IPS-20b (cell line): ENCODE measurements around the gene GBF1.
"Not testable (repeated sequence)": the region's sequence is repeated elsewhere in the genome, so short reads cannot be mapped to it uniquely, and the experiment has no call there.

Source experiments
- H3K27ac ChIP-seq: one replicate; pipeline ENCODE4 v1.5.1; 2013; ENCODE audit warnings: low read length
- H3K27me3 ChIP-seq: 2 replicates; pipeline ENCODE4 v1.6.1; 2013; ENCODE audit warnings: mild to moderate bottlenecking, low read length, inconsistent platforms; ENCODE audit not compliant: insufficient read depth
- H3K36me3 ChIP-seq: 2 replicates; pipeline ENCODE4 v1.6.1; 2013; ENCODE audit warnings: low read depth, mild to moderate bottlenecking, inconsistent platforms, low read length, moderate library complexity; ENCODE audit not compliant: insufficient read depth
- H3K4me1 ChIP-seq: 2 replicates; pipeline ENCODE4 v1.6.1; 2013; ENCODE audit warnings: mild to moderate bottlenecking, control low read depth, inconsistent platforms, low read length, moderate library complexity; ENCODE audit not compliant: insufficient read depth
- H3K4me3 ChIP-seq: 2 replicates; pipeline ENCODE4 v1.5.1; 2013; ENCODE audit warnings: mild to moderate bottlenecking, low read length, inconsistent platforms
- H3K9ac ChIP-seq: 2 replicates; pipeline ENCODE4 v1.6.1; 2013; ENCODE audit warnings: low read depth, mild to moderate bottlenecking, inconsistent platforms, low read length, moderate library complexity
- H3K9me3 ChIP-seq: 2 replicates; pipeline ENCODE4 v1.6.1; 2013; ENCODE audit warnings: mild to moderate bottlenecking, low read depth, low read length, inconsistent platforms; ENCODE audit not compliant: insufficient read depth

GBF1 gene

GRCh38 chr10:102289356-102289755 lies 44.0 kb downstream of the GBF1 start:
- H3K27me3 ChIP-seq = no peaks in the 10 kb centered on the region

GRCh38 chr10:102289840-102290239 lies 44.5 kb downstream of the GBF1 start:
- Histone ChIP-seq H3K4me3 (no peak overlapping the region), H3K27ac (no peak overlapping the region), H3K9ac (no peak overlapping the region), H3K36me3 (no peaks in the 10 kb centered on the region), H3K27me3 (no peaks in the 10 kb centered on the region), H3K9me3 (no peaks in the 10 kb centered on the region), H3K4me1 (no peaks in the 10 kb centered on the region)

More at GRCh38 chr10:102289356-102289755, 44.0 kb downstream of the GBF1 start:
- Histone ChIP-seq H3K9me3 (no peaks in the 10 kb centered on the region), H3K9ac (no peak overlapping the region), H3K4me1 (no peaks in the 10 kb centered on the region), H3K4me3 (no peak overlapping the region), H3K36me3 (no peaks in the 10 kb centered on the region), H3K27ac (no peak overlapping the region)

GRCh38 chr10:102291221-102291905 lies 46.0 kb downstream of the GBF1 start:
- H3K27me3 ChIP-seq = no peaks in the 10 kb centered on the region

GRCh38 chr10:102297101-102297500 lies 51.8 kb downstream of the GBF1 start:
- Histone ChIP-seq H3K27ac (no peak overlapping the region), H3K4me1 (no peaks in the 10 kb centered on the region), H3K9ac (no peak overlapping the region), H3K36me3 (no peaks in the 10 kb centered on the region), H3K9me3 (no peaks in the 10 kb centered on the region), H3K4me3 (no peak overlapping the region), H3K27me3 (no peaks in the 10 kb centered on the region)

More at GRCh38 chr10:102291221-102291905, 46.0 kb downstream of the GBF1 start:
- H3K36me3 ChIP-seq = no peaks in the 10 kb centered on the region
- H3K4me3 ChIP-seq = no peak overlapping the region
- no peaks in the 10 kb centered on the region for H3K9me3 ChIP-seq
- no peaks in the 10 kb centered on the region for H3K4me1 ChIP-seq
- no peak overlapping the region for H3K9ac ChIP-seq
- H3K27ac ChIP-seq = no peak overlapping the region

- Histone ChIP-seq H3K27me3 (no peaks in the 10 kb centered on the region), H3K4me3 (no peak overlapping the region), H3K4me1 (no peaks in the 10 kb centered on the region), H3K27ac (no peak overlapping the region), H3K36me3 (no peaks in the 10 kb centered on the region), H3K9me3 (no peaks in the 10 kb centered on the region), H3K9ac (no peak overlapping the region)
These were observed 53.6 kb downstream of the GBF1 start for GRCh38 chr10:102298899-102299298.

GRCh38 chr10:102299873-102300272 lies 54.5 kb downstream of the GBF1 start:
- no peak overlapping the region for H3K4me3 ChIP-seq
- no peak overlapping the region for H3K27ac ChIP-seq
- no peak overlapping the region for H3K9ac ChIP-seq

GRCh38 chr10:102300278-102300843 lies 55.0 kb downstream of the GBF1 start:
- Histone ChIP-seq H3K9ac (no peak overlapping the region), H3K9me3 (no peaks in the 10 kb centered on the region), H3K36me3 (no peaks in the 10 kb centered on the region), H3K27me3 (no peaks in the 10 kb centered on the region), H3K4me1 (no peaks in the 10 kb centered on the region), H3K4me3 (no peak overlapping the region), H3K27ac (no peak overlapping the region)

More at GRCh38 chr10:102299873-102300272, 54.5 kb downstream of the GBF1 start:
- no peaks in the 10 kb centered on the region for H3K36me3 ChIP-seq
- H3K9me3 ChIP-seq = no peaks in the 10 kb centered on the region
- H3K4me1 ChIP-seq = no peaks in the 10 kb centered on the region
- H3K27me3 ChIP-seq = no peaks in the 10 kb centered on the region

- not testable (repeated sequence) for H3K9me3 ChIP-seq, H3K36me3 ChIP-seq, H3K27me3 ChIP-seq, H3K4me3 ChIP-seq, H3K4me1 ChIP-seq, H3K9ac ChIP-seq, H3K27ac ChIP-seq
These were observed 55.6 kb downstream of the GBF1 start for GRCh38 chr10:102300912-102301311.

GRCh38 chr10:102301332-102301731 lies 56.0 kb downstream of the GBF1 start:
- not testable (repeated sequence) for H3K27me3 ChIP-seq, H3K36me3 ChIP-seq, H3K4me1 ChIP-seq, H3K9me3 ChIP-seq, H3K9ac ChIP-seq, H3K27ac ChIP-seq, H3K4me3 ChIP-seq

GRCh38 chr10:102302611-102303010 lies 57.3 kb downstream of the GBF1 start:
- no peaks in the 10 kb centered on the region for H3K9me3 ChIP-seq
- no peaks in the 10 kb centered on the region for H3K27me3 ChIP-seq
- no peak overlapping the region for H3K27ac ChIP-seq
- H3K36me3 ChIP-seq = no peaks in the 10 kb centered on the region
- H3K4me1 ChIP-seq = no peaks in the 10 kb centered on the region
- H3K9ac ChIP-seq = no peak overlapping the region
- no peak overlapping the region for H3K4me3 ChIP-seq

GRCh38 chr10:102306006-102306405 lies 60.7 kb downstream of the GBF1 start:
- no peaks in the 10 kb centered on the region for H3K9me3 ChIP-seq
- no peak overlapping the region for H3K27ac ChIP-seq
- H3K4me1 ChIP-seq = peaks cover 4% of the 10 kb centered on the region; the same call in 1 of the 2 replicates
- no peaks in the 10 kb centered on the region for H3K27me3 ChIP-seq
- H3K9ac ChIP-seq = no peak overlapping the region
- H3K36me3 ChIP-seq = no peaks in the 10 kb centered on the region
- H3K4me3 ChIP-seq = no peak overlapping the region

- no peaks in the 10 kb centered on the region for H3K9me3 ChIP-seq
- H3K9ac ChIP-seq = no peak overlapping the region
- no peaks in the 10 kb centered on the region for H3K36me3 ChIP-seq
- no peak overlapping the region for H3K27ac ChIP-seq
- H3K4me1 ChIP-seq = peaks cover 7% of the 10 kb centered on the region; the same call in 1 of the 2 replicates
- no peaks in the 10 kb centered on the region for H3K27me3 ChIP-seq
- no peak overlapping the region for H3K4me3 ChIP-seq
These were observed 61.4 kb downstream of the GBF1 start for GRCh38 chr10:102306710-102307109.
